Measurements from ENCODE around the gene KLF7.

DNA sequence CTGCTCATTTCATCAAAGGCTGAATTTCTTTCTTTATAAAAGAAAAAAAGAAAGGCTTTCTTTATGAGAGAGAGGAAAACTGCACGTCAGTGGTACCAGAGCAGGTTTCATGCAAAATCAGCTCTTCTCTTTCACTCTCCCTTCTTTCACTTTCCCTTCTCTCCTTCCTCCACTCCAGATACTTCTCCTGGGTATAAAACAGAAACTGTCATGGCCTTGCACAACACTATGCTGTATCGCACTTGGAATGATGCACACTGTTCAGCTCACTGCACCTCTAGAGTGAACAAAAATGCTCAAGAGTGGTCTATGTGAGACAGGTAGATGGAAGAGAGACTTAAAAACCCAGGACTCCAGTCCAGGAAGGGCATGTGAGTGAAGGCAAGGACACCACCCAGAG lies 73.8 kb downstream of the KLF7 start:
- TF ChIP-seq CTCF (IDR thresholded peaks at IDR 0.05) (no peak), POLR2A (IDR thresholded peaks at IDR 0.05) (no peak), EP300 (IDR thresholded peaks at IDR 0.05) (no peak)
